SK-N-SH (cell line): ENCODE measurements around the gene IGSF5. TPM values are rescaled to one million over a fixed set of nuclear protein-coding genes. Genes with fewer than 3 reads are reported as not detected.

Source experiments
- CTCF ChIA-PET: fragments of 300-600, 350-600 bp; formaldehyde crosslinking; extraction: SDS; loops from one replicate; lab custom pipeline; 2021; lab: Yijun Ruan, JAX
- POLR2A ChIA-PET: fragments of 350-600 bp; sonication (Branson Sonifier 250); formaldehyde crosslinking; extraction: SDS; loops from one replicate; lab custom pipeline; 2020; ENCODE audit warnings: antibody characterized with exemption, inconsistent platforms; lab: Yijun Ruan, JAX
- DNase-seq: peaks from one replicate; pipeline ENCODE4 v3.0.0; 2012
- H2AFZ ChIP-seq: fragments of 200-600 bp; sonication (generic); 2 replicates; pipeline ENCODE4 v1.8.1; 2016; ENCODE audit warnings: antibody characterized with exemption, mild to moderate bottlenecking, low read depth
- H3F3A ChIP-seq: fragments of 200-600 bp; sonication (generic); replicated peaks from 2 replicates; pipeline ENCODE3; 2016; ENCODE audit warnings: antibody characterized with exemption, mild to moderate bottlenecking; ENCODE audit not compliant: insufficient read depth
- H3K27ac ChIP-seq, 2 experiments: fragments of 200-500 bp in 1 of 2; fragments of 200-600 bp in 1 of 2; sonication (Bioruptor generic) in 1 of 2; sonication (generic), shearing (Covaris generic) in 1 of 2; 2 replicates each; pipeline versions ENCODE4 v1.5.1 to v1.6.1; 2014 to 2016; ENCODE audit warnings: low read depth in 2 of 2, inconsistent platforms in 1 of 2, low read length in 1 of 2, mild to moderate bottlenecking in 1 of 2, mixed read lengths in 1 of 2
- H3K27me3 ChIP-seq: fragments of 200-600 bp; sonication (generic), shearing (Covaris generic); 2 replicates; pipeline ENCODE4 v1.6.1; 2016; ENCODE audit warnings: mixed run types; ENCODE audit not compliant: insufficient read depth
- H3K36me3 ChIP-seq, 2 experiments: fragments of 200-500 bp in 1 of 2; fragments of 200-600 bp in 1 of 2; sonication (Bioruptor generic) in 1 of 2; sonication (generic) in 1 of 2; replicated peaks in 1 of 2; 2 replicates each; pipeline versions ENCODE3 to v1.5.1; 2014 to 2016; ENCODE audit warnings: low read length in 1 of 2, mild to moderate bottlenecking in 1 of 2; ENCODE audit not compliant: insufficient read depth in 2 of 2, control insufficient read depth in 1 of 2
- H3K4me1 ChIP-seq, 2 experiments: fragments of 200-500 bp in 1 of 2; fragments of 200-600 bp in 1 of 2; sonication (Bioruptor generic) in 1 of 2; sonication (generic), shearing (Covaris generic) in 1 of 2; 2 replicates each; pipeline versions ENCODE4 v1.5.1 to v1.6.1; 2014 to 2016; ENCODE audit warnings: low read depth in 1 of 2, low read length in 1 of 2, mixed run types in 1 of 2; ENCODE audit not compliant: insufficient read depth in 2 of 2, control insufficient read depth in 1 of 2
- H3K4me2 ChIP-seq: fragments of 200-600 bp; sonication (generic), shearing (Covaris generic); 2 replicates; pipeline ENCODE4 v1.6.1; 2017; ENCODE audit warnings: mixed run types
- H3K4me3 ChIP-seq, 2 experiments: fragments of 200-500 bp in 1 of 2; fragments of 200-600 bp in 1 of 2; sonication (Bioruptor generic) in 1 of 2; sonication (generic), shearing (Covaris generic) in 1 of 2; 2 replicates each; pipeline versions ENCODE4 v1.5.1 to v1.8.1; 2014 to 2016; ENCODE audit warnings: low read depth in 2 of 2, inconsistent platforms in 1 of 2, low read length in 1 of 2, mild to moderate bottlenecking in 1 of 2, mixed read lengths in 1 of 2, moderate library complexity in 1 of 2
- H3K79me2 ChIP-seq: fragments of 200-600 bp; sonication (generic); 2 replicates; pipeline ENCODE4 v1.8.1; 2017; ENCODE audit warnings: mild to moderate bottlenecking; ENCODE audit not compliant: insufficient read depth
- H3K9ac ChIP-seq: fragments of 200-600 bp; sonication (generic); 2 replicates; pipeline ENCODE4 v1.6.1; 2017; ENCODE audit warnings: mixed run types
- H3K9me2 ChIP-seq: fragments of 200-600 bp; sonication (generic); 2 replicates; pipeline ENCODE4 v1.6.1; 2017; ENCODE audit warnings: mixed run types
- H3K9me3 ChIP-seq: fragments of 200-600 bp; sonication (generic); 2 replicates; pipeline ENCODE4 v1.6.1; 2017; ENCODE audit warnings: mixed run types, mild to moderate bottlenecking, moderate library complexity
- H4K20me1 ChIP-seq: fragments of 200-600 bp; sonication (generic); 2 replicates; pipeline ENCODE4 v1.6.1; 2017; ENCODE audit warnings: mild to moderate bottlenecking, mixed run types; ENCODE audit not compliant: insufficient read depth
- EP300 ChIP-seq, 2 experiments: IDR thresholded peaks; 2 replicates each; pipeline versions ENCODE4 v1.4.0 to v1.6.1; 2012; ENCODE audit warnings: borderline replicate concordance in 1 of 2, low read depth in 1 of 2, low read length in 1 of 2
- EZH2phosphoT487 ChIP-seq: fragments of 200-600 bp; sonication (generic); IDR thresholded peaks from 2 replicates; pipeline ENCODE4 v1.6.1; 2017; ENCODE audit warnings: low read depth, mixed run types, mild to moderate bottlenecking, antibody characterized with exemption, moderate library complexity, borderline replicate concordance
- FOSL2 ChIP-seq: IDR thresholded peaks from 2 replicates; pipeline ENCODE4 v1.4.0; 2012; ENCODE audit warnings: low read depth, mild to moderate bottlenecking, moderate library complexity, borderline replicate concordance
- GABPA ChIP-seq: IDR thresholded peaks from 2 replicates; pipeline ENCODE4 v1.4.0; 2012; ENCODE audit warnings: low read depth, mild to moderate bottlenecking
- JUND ChIP-seq: IDR thresholded peaks from 2 replicates; pipeline ENCODE4 v1.4.0; 2012
- MAX ChIP-seq: IDR thresholded peaks from 2 replicates; pipeline ENCODE4 v1.4.0; 2012; ENCODE audit warnings: low read depth
- MXI1 ChIP-seq: IDR thresholded peaks from 2 replicates; pipeline ENCODE4 v1.6.1; 2012; ENCODE audit warnings: mild to moderate bottlenecking, low read depth, low read length, improper control_type of control experiment
- NFIC ChIP-seq: IDR thresholded peaks from 2 replicates; pipeline ENCODE4 v1.4.0; 2012; ENCODE audit warnings: borderline replicate concordance
- POLR2AphosphoS5 ChIP-seq: IDR thresholded peaks from 2 replicates; pipeline ENCODE4 v1.6.1; 2012; ENCODE audit warnings: low read depth, low read length
- RAD21 ChIP-seq: IDR thresholded peaks from 2 replicates; pipeline ENCODE4 v1.6.1; 2012; ENCODE audit warnings: mild to moderate bottlenecking, low read length
- RFX5 ChIP-seq: IDR thresholded peaks from 2 replicates; pipeline ENCODE4 v1.6.1; 2012; ENCODE audit warnings: mild to moderate bottlenecking, improper control_type of control experiment, low read length
- RXRA ChIP-seq: IDR thresholded peaks from 2 replicates; pipeline ENCODE4 v1.4.0; 2012; ENCODE audit warnings: low read depth, mild to moderate bottlenecking, borderline replicate concordance
- SIN3A ChIP-seq: IDR thresholded peaks from 2 replicates; pipeline ENCODE4 v1.6.1; 2012; ENCODE audit warnings: low read depth, mild to moderate bottlenecking, low read length, moderate library complexity, borderline replicate concordance
- TCF12 ChIP-seq: IDR thresholded peaks from 2 replicates; pipeline ENCODE4 v1.4.0; 2012
- TEAD4 ChIP-seq: IDR thresholded peaks from 2 replicates; pipeline ENCODE4 v1.4.0; 2012; ENCODE audit warnings: mild to moderate bottlenecking, borderline replicate concordance; ENCODE audit not compliant: insufficient read depth
- USF1 ChIP-seq: IDR thresholded peaks from 2 replicates; pipeline ENCODE4 v1.4.0; 2012; ENCODE audit warnings: low read depth, borderline replicate concordance
- YY1 ChIP-seq: IDR thresholded peaks from 2 replicates; pipeline ENCODE4 v1.4.0; 2012; ENCODE audit warnings: low read depth, mild to moderate bottlenecking
- WGBS: methylation state at CpG from one replicate; pipeline ENCODE4 v1.1.6; 2017; ENCODE audit warnings: low lambda C conversion rate; 5-methylcytosine and 5-hydroxymethylcytosine counted together
- polyA plus RNA-seq, 3 experiments: library from polyadenylated mRNA; depleted of rRNA; stranded (reverse); fragments of >200 nt; gene quantifications; 2 replicates each; pipeline ENCODE4 v1.2.3, GENCODE V29; 2012
- TF ChIP-seq, protein P1 (sequence below): fragments of 150-350 bp; IDR thresholded peaks from 2 replicates; pipeline ENCODE4 v1.6.1; 2017; ENCODE audit warnings: antibody characterized with exemption, low read length, low read depth, borderline replicate concordance
- TF ChIP-seq, protein P2 (sequence below): fragments of 200-600 bp; sonication (generic); IDR thresholded peaks from 2 replicates; pipeline ENCODE4 v1.6.1; 2017; ENCODE audit warnings: antibody characterized with exemption, mild to moderate bottlenecking, moderate library complexity

Gene IGSF5
- polyA plus RNA-seq, 1 of the 3 experiments (the other 2 are of a cell fraction) = 0.08 TPM

GRCh38 chr21:39737376-39738000, 7.5 kb upstream of the IGSF5 start:
- no peak overlapping the region for H3K9ac ChIP-seq

DNA sequence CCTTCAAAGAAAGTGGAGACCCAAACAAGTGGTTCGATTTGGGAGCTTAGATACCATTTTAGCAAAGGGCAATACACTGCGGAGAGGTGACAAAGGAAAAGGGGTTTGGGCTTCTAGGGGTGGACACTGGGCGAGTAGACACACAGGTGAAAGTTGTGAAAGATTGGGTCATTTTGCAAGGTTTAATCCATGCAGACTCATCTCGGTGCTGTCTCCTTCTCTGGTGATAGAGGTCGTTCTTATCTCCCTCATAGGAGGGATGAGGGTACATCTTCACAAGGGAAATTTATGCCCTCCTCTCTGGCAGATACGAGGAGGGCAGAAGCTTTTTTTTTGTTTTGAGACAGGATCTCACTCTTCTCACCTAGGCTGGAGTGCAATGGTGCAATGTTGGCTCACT, 6.4 kb upstream of the IGSF5 start:
- Histone ChIP-seq H3K36me3 (no peaks in the 10 kb centered on the region), H3F3A (no peaks in the 10 kb centered on the region), H3K4me1 (no peaks in the 10 kb centered on the region), H4K20me1 (no peaks in the 10 kb centered on the region), H3K27me3 (no peaks in the 10 kb centered on the region), H3K4me3 (no peak overlapping the region), H2AFZ (no peak overlapping the region), H3K9me2 (no peaks in the 10 kb centered on the region), H3K9me3 (no peaks in the 10 kb centered on the region), H3K79me2 (no peaks in the 10 kb centered on the region), H3K9ac (no peak overlapping the region), H3K4me2 (no peak overlapping the region), H3K27ac (no peak overlapping the region)
- POLR2A ChIA-PET = no interaction called here
- 16% methylated on average over 6 of the region's 6 CpGs for WGBS
- CTCF ChIA-PET = interaction anchor here (1.7 kb wide), 1 partner anchor 23 kb away, joined by 4 read pairs; no protein-coding TSS in a partner anchor
- no peak for DNase-seq
- no peak for TF ChIP-seq POLR2AphosphoS5
- no peak for TF ChIP-seq NFIC
- TF ChIP-seq, protein P1, sequence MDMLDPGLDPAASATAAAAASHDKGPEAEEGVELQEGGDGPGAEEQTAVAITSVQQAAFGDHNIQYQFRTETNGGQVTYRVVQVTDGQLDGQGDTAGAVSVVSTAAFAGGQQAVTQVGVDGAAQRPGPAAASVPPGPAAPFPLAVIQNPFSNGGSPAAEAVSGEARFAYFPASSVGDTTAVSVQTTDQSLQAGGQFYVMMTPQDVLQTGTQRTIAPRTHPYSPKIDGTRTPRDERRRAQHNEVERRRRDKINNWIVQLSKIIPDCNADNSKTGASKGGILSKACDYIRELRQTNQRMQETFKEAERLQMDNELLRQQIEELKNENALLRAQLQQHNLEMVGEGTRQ = no peak
- TF ChIP-seq EZH2phosphoT487 = no peak
- TF ChIP-seq RXRA = no peak
- TF ChIP-seq GABPA = no peak
- TF ChIP-seq USF1 = no peak
- no peak for TF ChIP-seq MAX
- no peak for TF ChIP-seq FOSL2
- no peak for TF ChIP-seq MXI1
- no peak for TF ChIP-seq YY1

More at GRCh38 chr21:39737376-39738000, 7.5 kb upstream of the IGSF5 start:
- H3K36me3 ChIP-seq = no peaks in the 10 kb centered on the region
- TF ChIP-seq, protein P2, sequence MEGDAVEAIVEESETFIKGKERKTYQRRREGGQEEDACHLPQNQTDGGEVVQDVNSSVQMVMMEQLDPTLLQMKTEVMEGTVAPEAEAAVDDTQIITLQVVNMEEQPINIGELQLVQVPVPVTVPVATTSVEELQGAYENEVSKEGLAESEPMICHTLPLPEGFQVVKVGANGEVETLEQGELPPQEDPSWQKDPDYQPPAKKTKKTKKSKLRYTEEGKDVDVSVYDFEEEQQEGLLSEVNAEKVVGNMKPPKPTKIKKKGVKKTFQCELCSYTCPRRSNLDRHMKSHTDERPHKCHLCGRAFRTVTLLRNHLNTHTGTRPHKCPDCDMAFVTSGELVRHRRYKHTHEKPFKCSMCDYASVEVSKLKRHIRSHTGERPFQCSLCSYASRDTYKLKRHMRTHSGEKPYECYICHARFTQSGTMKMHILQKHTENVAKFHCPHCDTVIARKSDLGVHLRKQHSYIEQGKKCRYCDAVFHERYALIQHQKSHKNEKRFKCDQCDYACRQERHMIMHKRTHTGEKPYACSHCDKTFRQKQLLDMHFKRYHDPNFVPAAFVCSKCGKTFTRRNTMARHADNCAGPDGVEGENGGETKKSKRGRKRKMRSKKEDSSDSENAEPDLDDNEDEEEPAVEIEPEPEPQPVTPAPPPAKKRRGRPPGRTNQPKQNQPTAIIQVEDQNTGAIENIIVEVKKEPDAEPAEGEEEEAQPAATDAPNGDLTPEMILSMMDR = no peak
- no peak for TF ChIP-seq TEAD4
- TF ChIP-seq EP300 (IDR thresholded peaks at IDR 0.05; ENCODE audit: borderline replicate concordance in 1 of 2, low read depth in 1 of 2, low read length in 1 of 2) = no peak
- TF ChIP-seq JUND = no peak
- TF ChIP-seq TCF12 = no peak
- TF ChIP-seq YY1 = no peak
- TF ChIP-seq RAD21 = no peak
- no peak for TF ChIP-seq GABPA
- TF ChIP-seq RFX5 = no peak
- TF ChIP-seq SIN3A = no peak
- TF ChIP-seq USF1 = no peak
- H3K9me3 ChIP-seq = no peaks in the 10 kb centered on the region
- H3K79me2 ChIP-seq = no peaks in the 10 kb centered on the region
- 64% methylated on average over 15 of the region's 15 CpGs for WGBS
- H2AFZ ChIP-seq = no peak overlapping the region
- H4K20me1 ChIP-seq = no peaks in the 10 kb centered on the region
- POLR2A ChIA-PET = no interaction called here
- no peak for DNase-seq
- H3F3A ChIP-seq = no peaks in the 10 kb centered on the region
- no peak overlapping the region for H3K27ac ChIP-seq
- no peaks in the 10 kb centered on the region for H3K27me3 ChIP-seq
- CTCF ChIA-PET = no interaction called here
- H3K4me2 ChIP-seq = no peak overlapping the region
- no peaks in the 10 kb centered on the region for H3K4me1 ChIP-seq
- no peak overlapping the region for H3K4me3 ChIP-seq
- no peaks in the 10 kb centered on the region for H3K9me2 ChIP-seq
